Astrocyte (in vitro differentiated cells and primary cell): ENCODE measurements around the gene RASGRF1. TPM values are rescaled to one million over a fixed set of nuclear protein-coding genes. Genes with fewer than 3 reads are reported as not detected.

Experiments
- DNase-seq: peaks from one replicate; pipeline ENCODE4 v3.0.0-alpha.2; 2010; ENCODE audit warnings: low read depth
- FAIRE-seq: peaks from 2 replicates; lab custom pipeline; 2011; peaks lifted over from hg19 to GRCh38; lab: Jason Lieb, UNC
- H2AFZ ChIP-seq: 2 replicates; pipeline ENCODE4 v1.6.0; 2012; ENCODE audit warnings: low read depth, low read length, inconsistent platforms
- H3K27ac ChIP-seq: 2 replicates; pipeline ENCODE4 v1.5.1; 2011; ENCODE audit warnings: low read depth, low read length, inconsistent platforms
- H3K27me3 ChIP-seq: 2 replicates; pipeline ENCODE4 v1.6.0; 2011; ENCODE audit warnings: low read length, inconsistent platforms; ENCODE audit not compliant: insufficient read depth
- H3K36me3 ChIP-seq: 2 replicates; pipeline ENCODE4 v1.5.1; 2011; ENCODE audit warnings: low read length, inconsistent platforms; ENCODE audit not compliant: insufficient read depth
- H3K4me1 ChIP-seq: 2 replicates; pipeline ENCODE4 v1.5.1; 2011; ENCODE audit warnings: low read length, inconsistent platforms; ENCODE audit not compliant: insufficient read depth
- H3K4me2 ChIP-seq: 2 replicates; pipeline ENCODE4 v1.6.0; 2012; ENCODE audit warnings: low read length, inconsistent platforms
- H3K4me3 ChIP-seq: 2 replicates; pipeline ENCODE4 v1.5.1; 2011; ENCODE audit warnings: low read depth, mild to moderate bottlenecking, low read length, inconsistent platforms; ENCODE audit not compliant: insufficient read depth
- H3K79me2 ChIP-seq: 2 replicates; pipeline ENCODE4 v1.6.0; 2012; ENCODE audit warnings: mild to moderate bottlenecking, low read length, inconsistent platforms; ENCODE audit not compliant: insufficient read depth
- H3K9ac ChIP-seq: 2 replicates; pipeline ENCODE4 v1.6.0; 2012; ENCODE audit warnings: mild to moderate bottlenecking, low read length, inconsistent platforms
- H3K9me3 ChIP-seq: 2 replicates; pipeline ENCODE4 v1.5.1; 2012; ENCODE audit warnings: low read depth, mild to moderate bottlenecking, low read length, inconsistent platforms; ENCODE audit not compliant: insufficient read depth
- H4K20me1 ChIP-seq: 2 replicates; pipeline ENCODE4 v1.6.0; 2012; ENCODE audit warnings: low read length, inconsistent platforms; ENCODE audit not compliant: insufficient read depth
- H3K27ac Mint-ChIP-seq: one replicate; pipeline ENCODE4 v1.8.0; 2021; ENCODE audit warnings: mild to moderate bottlenecking, mixed read lengths; ENCODE audit not compliant: unreplicated experiment
- H3K27me3 Mint-ChIP-seq: one replicate; pipeline ENCODE4 v1.8.0; 2021; ENCODE audit warnings: low read depth, mixed read lengths; ENCODE audit not compliant: unreplicated experiment
- H3K36me3 Mint-ChIP-seq: one replicate; pipeline ENCODE4 v1.8.0; 2021; ENCODE audit warnings: low read depth, mixed read lengths; ENCODE audit not compliant: unreplicated experiment
- H3K4me1 Mint-ChIP-seq: one replicate; pipeline ENCODE4 v1.8.0; 2021; ENCODE audit warnings: low read depth, mixed read lengths; ENCODE audit not compliant: unreplicated experiment
- H3K4me3 Mint-ChIP-seq: one replicate; pipeline ENCODE4 v1.8.0; 2021; ENCODE audit warnings: mild to moderate bottlenecking, moderate library complexity, mixed read lengths; ENCODE audit not compliant: unreplicated experiment
- H3K9me3 Mint-ChIP-seq: one replicate; pipeline ENCODE4 v1.8.0; 2021; ENCODE audit warnings: mild to moderate bottlenecking, mixed read lengths; ENCODE audit not compliant: unreplicated experiment
- CTCF ChIP-seq: IDR thresholded peaks from 2 replicates; pipeline ENCODE4 v1.5.1; 2011; ENCODE audit warnings: low read depth, mild to moderate bottlenecking, inconsistent platforms, low read length, moderate library complexity; ENCODE audit not compliant: insufficient read depth
- EZH2 ChIP-seq: IDR thresholded peaks from 2 replicates; pipeline ENCODE4 v1.6.1; 2012; ENCODE audit warnings: mild to moderate bottlenecking, low read length, inconsistent platforms; ENCODE audit not compliant: insufficient read depth
- total RNA-seq: library from RNA; stranded (reverse); gene quantifications from 2 replicates; pipeline ENCODE4 v1.2.1, GENCODE V29; 2021

RASGRF1 gene
- total RNA-seq, 1 donor from 2014 or later: 1.2 TPM

DNA sequence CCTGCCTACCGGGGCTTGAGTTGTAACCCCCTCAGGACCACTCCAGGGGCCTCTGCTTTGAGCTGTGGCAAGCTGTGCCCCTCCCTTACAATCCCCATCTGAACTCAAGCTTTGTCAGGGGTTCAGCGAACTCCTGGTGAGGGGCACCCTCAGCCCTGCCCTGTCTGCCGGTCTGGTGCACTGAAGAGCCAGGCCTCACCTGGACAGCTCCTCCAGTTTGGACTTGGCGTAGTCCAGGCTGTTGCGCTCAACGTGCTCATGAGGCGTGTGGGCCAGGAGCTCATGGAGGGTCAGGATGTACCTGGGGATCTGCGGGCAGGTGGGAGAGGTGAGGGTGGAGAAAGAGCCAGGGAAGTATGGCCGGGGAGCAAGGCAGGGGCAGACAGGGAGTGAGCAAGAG, 59.4 kb downstream of the RASGRF1 start:
- Mint-ChIP-seq H3K9me3 (peaks cover 7% of the 10 kb centered on the region), H3K36me3 (peaks cover under 1% of the 10 kb centered on the region), H3K4me1 (no peaks in the 10 kb centered on the region), H3K4me3 (no peak overlapping the region), H3K27me3 (peaks cover 20% of the 10 kb centered on the region), H3K27ac (no peak overlapping the region)
- no peak for FAIRE-seq
- Histone ChIP-seq H3K4me1 (no peaks in the 10 kb centered on the region), H3K9me3 (no peaks in the 10 kb centered on the region), H3K4me3 (no peak overlapping the region), H3K79me2 (no peaks in the 10 kb centered on the region), H3K27me3 (peaks cover 8% of the 10 kb centered on the region), H3K27ac (no peak overlapping the region), H2AFZ (no peak overlapping the region), H3K4me2 (no peak overlapping the region), H3K36me3 (no peaks in the 10 kb centered on the region), H4K20me1 (no peaks in the 10 kb centered on the region), H3K9ac (no peak overlapping the region)
- TF ChIP-seq EZH2 (no peak), CTCF (no peak)
- DNase-seq: no peak

GRCh38 chr15:79030470-79030869, 60.1 kb downstream of the RASGRF1 start:
- FAIRE-seq (no peak), DNase-seq (no peak)
- Histone ChIP-seq H3K4me1 (no peaks in the 10 kb centered on the region), H3K9me3 (no peaks in the 10 kb centered on the region), H3K4me2 (no peak overlapping the region), H3K9ac (no peak overlapping the region), H3K27ac (no peak overlapping the region), H4K20me1 (no peaks in the 10 kb centered on the region), H3K79me2 (no peaks in the 10 kb centered on the region), H2AFZ (no peak overlapping the region), H3K27me3 (peaks cover 7% of the 10 kb centered on the region), H3K36me3 (no peaks in the 10 kb centered on the region), H3K4me3 (no peak overlapping the region)
- Mint-ChIP-seq H3K4me3 (no peak overlapping the region), H3K36me3 (peaks cover 3% of the 10 kb centered on the region), H3K4me1 (no peaks in the 10 kb centered on the region), H3K27me3 (peaks cover 22% of the 10 kb centered on the region), H3K27ac (no peak overlapping the region), H3K9me3 (peaks cover 7% of the 10 kb centered on the region)
- TF ChIP-seq CTCF (no peak), EZH2 (no peak)

DNA sequence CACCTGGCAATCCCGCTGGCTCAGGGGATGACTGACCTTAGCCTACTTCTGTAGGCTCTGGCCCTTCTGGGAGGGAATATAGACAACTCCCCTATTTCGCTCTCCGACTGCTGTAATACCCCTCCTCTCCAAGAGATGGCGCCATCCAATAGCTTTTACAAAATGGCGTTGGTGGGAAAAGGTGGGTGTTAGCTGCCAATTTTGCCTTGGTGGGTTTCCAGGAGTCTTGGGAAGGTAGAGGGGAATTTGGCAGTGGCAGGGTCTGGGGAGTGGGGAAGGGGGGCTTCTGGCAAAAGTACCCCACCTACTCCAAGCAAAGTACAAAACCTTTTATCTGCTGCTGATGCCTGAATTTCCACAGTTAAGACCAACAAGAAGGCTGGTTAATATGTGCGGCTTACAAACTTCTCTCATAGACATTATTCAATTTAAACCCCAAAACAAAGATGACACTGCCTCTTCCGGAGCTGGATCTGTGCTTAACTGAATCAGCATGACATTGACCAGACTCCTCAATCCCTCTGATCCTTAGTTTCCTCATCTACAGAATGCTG, 62.1 kb downstream of the RASGRF1 start:
- H3K27ac ChIP-seq: no peak overlapping the region
- DNase-seq: no peak
- FAIRE-seq: no peak
- no peak overlapping the region for H3K4me3 ChIP-seq
- Mint-ChIP-seq H3K27me3 (peaks cover 20% of the 10 kb centered on the region), H3K4me3 (no peak overlapping the region), H3K36me3 (peaks cover 3% of the 10 kb centered on the region), H3K27ac (no peak overlapping the region), H3K9me3 (peaks cover 17% of the 10 kb centered on the region), H3K4me1 (no peaks in the 10 kb centered on the region)
- no peaks in the 10 kb centered on the region for H4K20me1 ChIP-seq
- H3K9ac ChIP-seq: no peak overlapping the region
- no peaks in the 10 kb centered on the region for H3K9me3 ChIP-seq
- peaks cover 4% of the 10 kb centered on the region for H3K27me3 ChIP-seq
- H3K4me2 ChIP-seq: no peak overlapping the region
- no peaks in the 10 kb centered on the region for H3K36me3 ChIP-seq
- H3K79me2 ChIP-seq: no peaks in the 10 kb centered on the region
- TF ChIP-seq CTCF (peak; percentile 76), EZH2 (no peak)
- no peak overlapping the region for H2AFZ ChIP-seq
- H3K4me1 ChIP-seq: no peaks in the 10 kb centered on the region
